ENCODE data around the gene TCHH.

DNA sequence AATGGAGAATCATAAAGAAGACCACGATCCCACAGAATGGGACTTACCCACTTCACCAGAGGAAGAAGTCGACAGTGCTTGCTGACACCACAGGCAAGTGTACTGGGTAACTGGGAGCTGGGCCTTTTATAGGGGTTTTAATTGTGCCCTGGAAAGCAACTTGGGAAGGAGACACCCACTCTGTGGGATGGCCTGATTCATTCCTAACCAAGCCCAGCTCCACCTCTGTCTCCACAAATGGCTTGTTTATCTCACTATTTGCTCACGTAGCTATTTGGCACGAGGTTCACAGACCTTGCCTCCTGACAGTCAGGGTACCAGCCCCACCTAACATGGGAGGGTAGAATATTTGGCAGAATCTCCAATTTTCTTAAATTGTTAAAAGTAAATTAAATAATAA is at the start of gene TCHH:
- TF ChIP-seq, protein P1, sequence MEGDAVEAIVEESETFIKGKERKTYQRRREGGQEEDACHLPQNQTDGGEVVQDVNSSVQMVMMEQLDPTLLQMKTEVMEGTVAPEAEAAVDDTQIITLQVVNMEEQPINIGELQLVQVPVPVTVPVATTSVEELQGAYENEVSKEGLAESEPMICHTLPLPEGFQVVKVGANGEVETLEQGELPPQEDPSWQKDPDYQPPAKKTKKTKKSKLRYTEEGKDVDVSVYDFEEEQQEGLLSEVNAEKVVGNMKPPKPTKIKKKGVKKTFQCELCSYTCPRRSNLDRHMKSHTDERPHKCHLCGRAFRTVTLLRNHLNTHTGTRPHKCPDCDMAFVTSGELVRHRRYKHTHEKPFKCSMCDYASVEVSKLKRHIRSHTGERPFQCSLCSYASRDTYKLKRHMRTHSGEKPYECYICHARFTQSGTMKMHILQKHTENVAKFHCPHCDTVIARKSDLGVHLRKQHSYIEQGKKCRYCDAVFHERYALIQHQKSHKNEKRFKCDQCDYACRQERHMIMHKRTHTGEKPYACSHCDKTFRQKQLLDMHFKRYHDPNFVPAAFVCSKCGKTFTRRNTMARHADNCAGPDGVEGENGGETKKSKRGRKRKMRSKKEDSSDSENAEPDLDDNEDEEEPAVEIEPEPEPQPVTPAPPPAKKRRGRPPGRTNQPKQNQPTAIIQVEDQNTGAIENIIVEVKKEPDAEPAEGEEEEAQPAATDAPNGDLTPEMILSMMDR (conservative IDR thresholded peaks at IDR 0.05; ENCODE audit: low read length) = no peak
- no peak for TF ChIP-seq EZH2phosphoT487 (IDR thresholded peaks at IDR 0.05; ENCODE audit: borderline replicate concordance)

Data from Loucy (cell line).